Duodenal mucosa (tissue), 2 donors: ENCODE data around the gene B3GALT6.

Source experiments
- H3K27ac ChIP-seq: one replicate; pipeline ENCODE4 v1.7.0; 2013; ENCODE audit warnings: low read depth, low read length
- H3K27me3 ChIP-seq, 2 donors: one replicate each; pipeline ENCODE4 v1.7.0; 2013; ENCODE audit warnings: low read length in 2 of 2, control low read depth in 1 of 2; ENCODE audit not compliant: insufficient read depth in 2 of 2, control insufficient read depth in 1 of 2
- H3K36me3 ChIP-seq, 2 donors: one replicate each; pipeline ENCODE4 v1.7.0; 2013; ENCODE audit warnings: low read length in 2 of 2, control low read depth in 1 of 2; ENCODE audit not compliant: insufficient read depth in 2 of 2, control insufficient read depth in 1 of 2
- H3K4me1 ChIP-seq, 2 donors: one replicate each; pipeline ENCODE4 v1.7.0; 2013; ENCODE audit warnings: low read length in 2 of 2, control low read depth in 1 of 2; ENCODE audit not compliant: insufficient read depth in 2 of 2, control insufficient read depth in 1 of 2
- H3K4me3 ChIP-seq, 2 donors: one replicate each; pipeline ENCODE4 v1.7.0; 2013; ENCODE audit warnings: low read length in 2 of 2, low read depth in 1 of 2
- H3K9ac ChIP-seq, 2 donors: one replicate each; pipeline ENCODE4 v1.7.0; 2013; ENCODE audit warnings: low read length in 2 of 2, low read depth in 1 of 2
- H3K9me3 ChIP-seq, 2 donors: one replicate each; pipeline ENCODE4 v1.7.0; 2013; ENCODE audit warnings: low read length in 2 of 2, control low read depth in 1 of 2; ENCODE audit not compliant: control insufficient read depth in 1 of 2

The B3GALT6 gene

GRCh38 chr1:1255078-1255477, 23.0 kb downstream of the B3GALT6 start:
- Histone ChIP-seq H3K27ac (no peak overlapping the region), H3K27me3 (no peaks in the 10 kb centered on the region), H3K4me3 (no peak overlapping the region), H3K9ac (no peak overlapping the region), H3K9me3 (no peaks in the 10 kb centered on the region), H3K36me3 (peaks cover 25 to 58% of the 10 kb centered on the region in 2 donors), H3K4me1 (peaks cover 0 to 7% of the 10 kb centered on the region in 2 donors)

DNA sequence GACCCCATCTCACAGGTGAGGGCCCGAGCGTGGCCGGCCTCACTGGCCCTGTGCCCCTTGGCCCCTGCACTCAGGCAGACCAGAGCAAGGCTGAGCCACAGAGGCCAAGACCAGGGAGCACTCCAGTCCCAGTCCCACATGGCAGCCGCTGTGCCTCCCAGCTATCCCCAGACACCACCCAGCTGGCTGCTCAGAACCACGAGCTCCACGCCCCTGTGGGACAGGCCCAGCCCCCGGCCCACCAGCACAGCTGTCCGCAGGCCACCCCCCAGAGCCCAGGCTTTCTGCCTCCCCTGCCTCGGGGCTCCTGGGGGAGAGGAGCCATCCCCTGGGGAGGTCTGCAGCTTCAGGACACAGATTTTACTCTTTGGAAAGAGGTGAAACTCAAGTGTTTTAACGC, 23.6 kb downstream of the B3GALT6 start:
- Histone ChIP-seq H3K36me3 (peaks cover 29 to 64% of the 10 kb centered on the region in 2 donors), H3K4me3 (no peak overlapping the region), H3K9ac (no peak overlapping the region), H3K4me1 (peaks cover 0 to 6% of the 10 kb centered on the region in 2 donors), H3K27ac (no peak overlapping the region), H3K27me3 (no peaks in the 10 kb centered on the region), H3K9me3 (no peaks in the 10 kb centered on the region)

- Histone ChIP-seq H3K4me3 (no peak overlapping the region), H3K9me3 (no peaks in the 10 kb centered on the region), H3K27ac (no peak overlapping the region), H3K27me3 (no peaks in the 10 kb centered on the region), H3K9ac (no peak overlapping the region), H3K36me3 (peaks cover 42 to 75% of the 10 kb centered on the region in 2 donors), H3K4me1 (peaks cover 0 to 3% of the 10 kb centered on the region in 2 donors)
Measured at GRCh38 chr1:1256956-1257871, 25.2 kb downstream of the B3GALT6 start.

- Histone ChIP-seq H3K4me3 (no peak overlapping the region), H3K36me3 (peaks cover 40 to 75% of the 10 kb centered on the region in 2 donors)
Measured at GRCh38 chr1:1259119-1259488, 27.1 kb downstream of the B3GALT6 start.

DNA sequence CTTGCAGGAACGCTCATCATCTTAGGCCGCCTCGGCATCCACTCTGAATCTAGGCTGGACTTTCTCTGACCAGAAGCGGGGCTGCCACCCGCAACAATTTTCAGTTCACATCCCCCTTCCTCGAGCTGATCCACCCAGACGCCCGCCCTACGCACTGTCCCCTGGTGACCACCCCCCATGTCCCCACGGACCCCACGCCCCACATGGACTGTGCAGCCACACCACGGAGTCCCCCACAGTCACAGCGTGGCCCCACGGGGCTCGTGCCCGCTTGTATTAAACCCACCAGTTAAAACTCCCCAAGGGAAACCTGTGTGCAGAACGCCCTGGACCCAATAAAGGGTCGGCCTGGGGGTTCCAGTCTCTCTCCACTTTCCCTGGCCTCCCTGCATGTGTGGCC, 27.5 kb downstream of the B3GALT6 start:
- Histone ChIP-seq H3K4me1 (peaks cover 0 to 3% of the 10 kb centered on the region in 2 donors), H3K27me3 (no peaks in the 10 kb centered on the region), H3K4me3 (no peak overlapping the region), H3K36me3 (peaks cover 40 to 77% of the 10 kb centered on the region in 2 donors), H3K27ac (no peak overlapping the region), H3K9ac (no peak overlapping the region), H3K9me3 (no peaks in the 10 kb centered on the region)

More at GRCh38 chr1:1259119-1259488, 27.1 kb downstream of the B3GALT6 start:
- H3K27me3 ChIP-seq = no peaks in the 10 kb centered on the region
- H3K9ac ChIP-seq = no peak overlapping the region
- H3K4me1 ChIP-seq = peaks cover 0 to 3% of the 10 kb centered on the region in 2 donors
- H3K27ac ChIP-seq = no peak overlapping the region
- no peaks in the 10 kb centered on the region for H3K9me3 ChIP-seq

- peaks cover 0 to 3% of the 10 kb centered on the region in 2 donors for H3K4me1 ChIP-seq
- no peaks in the 10 kb centered on the region for H3K9me3 ChIP-seq
- H3K36me3 ChIP-seq = peaks cover 41 to 76% of the 10 kb centered on the region in 2 donors
- no peak overlapping the region for H3K27ac ChIP-seq
- no peaks in the 10 kb centered on the region for H3K27me3 ChIP-seq
- H3K9ac ChIP-seq = no peak overlapping the region
- no peak overlapping the region for H3K4me3 ChIP-seq
Measured at GRCh38 chr1:1259951-1260600, 28.0 kb downstream of the B3GALT6 start.

DNA sequence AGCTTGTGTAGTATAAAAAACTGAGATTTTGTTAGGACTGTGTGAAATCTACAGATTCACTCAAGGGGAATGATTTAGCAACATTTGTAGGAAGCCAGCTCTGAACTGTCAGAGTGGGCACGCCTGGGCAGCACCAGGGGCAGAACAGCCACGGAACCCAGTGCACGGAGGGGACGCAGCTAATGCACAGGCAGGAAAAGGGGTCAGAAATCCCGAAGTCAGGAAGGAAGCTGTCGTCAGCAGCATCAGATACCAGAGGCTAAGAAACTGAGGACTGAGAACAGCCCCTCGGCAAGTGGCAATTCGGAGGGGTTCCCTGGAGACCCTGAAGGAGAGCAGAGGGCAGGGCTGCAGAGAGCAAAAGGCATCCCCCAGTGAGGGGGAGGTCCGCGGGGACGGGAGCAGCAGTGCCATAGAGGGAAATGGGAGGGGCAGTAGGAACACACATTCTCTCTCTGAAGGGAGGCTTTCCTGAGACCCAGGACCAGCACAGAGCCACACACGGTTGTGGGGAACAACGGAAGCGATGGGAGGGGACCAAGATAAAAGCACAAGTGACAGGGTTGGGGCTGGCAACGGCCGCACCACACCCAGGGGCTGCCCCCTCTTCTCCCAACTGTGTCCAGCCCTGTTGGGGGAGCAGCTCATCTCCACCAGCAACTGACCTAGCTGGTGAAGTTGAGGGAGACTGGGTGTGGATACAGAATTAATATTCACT, 29.0 kb downstream of the B3GALT6 start:
- Histone ChIP-seq H3K36me3 (peaks cover 40 to 72% of the 10 kb centered on the region in 2 donors), H3K4me1 (peaks cover 0 to 3% of the 10 kb centered on the region in 2 donors), H3K9ac (no peak overlapping the region), H3K9me3 (no peaks in the 10 kb centered on the region), H3K27me3 (no peaks in the 10 kb centered on the region), H3K4me3 (no peak overlapping the region), H3K27ac (no peak overlapping the region)

DNA sequence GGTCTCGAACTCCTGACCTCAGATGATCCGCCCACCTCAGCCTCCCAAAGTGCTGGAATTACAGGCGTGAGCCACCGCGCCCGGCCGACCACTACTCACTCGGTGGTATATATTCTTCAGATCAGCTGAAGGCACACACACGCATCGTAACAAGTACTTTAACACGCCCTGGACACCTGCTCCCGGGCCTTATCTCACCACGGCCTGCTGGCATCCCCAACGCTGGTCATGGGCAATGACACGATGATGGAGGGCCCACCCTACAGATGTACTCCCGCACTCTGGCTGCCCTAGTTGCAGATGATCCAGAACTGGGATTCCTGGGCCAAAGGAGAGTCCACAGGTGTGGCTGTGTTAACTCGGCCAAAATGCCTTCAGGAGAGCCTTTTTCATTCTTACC, 30.0 kb downstream of the B3GALT6 start:
- no peak overlapping the region for H3K27ac ChIP-seq
- H3K27me3 ChIP-seq = no peaks in the 10 kb centered on the region
- H3K4me3 ChIP-seq = no peak overlapping the region
- no peak overlapping the region for H3K9ac ChIP-seq
- peaks cover 0 to 3% of the 10 kb centered on the region in 2 donors for H3K4me1 ChIP-seq
- peaks cover 41 to 68% of the 10 kb centered on the region in 2 donors for H3K36me3 ChIP-seq
- H3K9me3 ChIP-seq = no peaks in the 10 kb centered on the region

DNA sequence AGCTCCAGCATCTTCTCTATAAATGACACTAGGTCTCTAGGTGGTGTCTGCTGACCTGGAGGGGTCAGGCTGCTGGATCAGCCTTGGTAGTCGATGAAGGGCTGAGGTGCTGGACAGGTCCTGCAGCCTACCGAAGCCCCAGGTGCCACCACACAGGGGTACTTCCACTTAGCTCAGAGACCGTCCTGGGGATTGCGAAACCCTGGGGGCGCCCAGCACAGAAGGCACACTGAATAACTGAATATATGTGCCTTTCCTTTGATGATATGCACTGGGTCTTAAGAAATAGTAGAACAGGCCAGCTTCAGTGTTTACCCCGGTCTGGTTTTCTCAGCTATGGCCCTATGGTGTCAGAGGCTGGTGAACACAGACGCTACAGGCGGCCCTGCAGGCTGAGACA, 30.7 kb downstream of the B3GALT6 start:
- Histone ChIP-seq H3K27me3 (no peaks in the 10 kb centered on the region), H3K36me3 (peaks cover 43 to 71% of the 10 kb centered on the region in 2 donors), H3K9ac (no peak overlapping the region), H3K4me1 (peaks cover 0 to 3% of the 10 kb centered on the region in 2 donors), H3K4me3 (no peak overlapping the region), H3K9me3 (no peaks in the 10 kb centered on the region), H3K27ac (no peak overlapping the region)

- no peak overlapping the region for H3K27ac ChIP-seq
- H3K4me1 ChIP-seq = peaks cover 0 to under 1% of the 10 kb centered on the region in 2 donors
- H3K9ac ChIP-seq = no peak overlapping the region
- H3K27me3 ChIP-seq = no peaks in the 10 kb centered on the region
- H3K9me3 ChIP-seq = no peaks in the 10 kb centered on the region
- no peak overlapping the region for H3K4me3 ChIP-seq
- peaks cover 41 to 72% of the 10 kb centered on the region in 2 donors for H3K36me3 ChIP-seq
Measured at GRCh38 chr1:1264026-1264425, 32.0 kb downstream of the B3GALT6 start.
